Calu3 (cell line): Measurements from ENCODE around the gene VWA8. TPM values are rescaled to one million over a fixed set of nuclear protein-coding genes. Genes with fewer than 3 reads are reported as not detected.
A peak's percentile ranks its signal among the peaks of the same experiment; 100 is the strongest.

Source experiments
- BruUV-seq: library from RNA; stranded (reverse); fragments of 400-500 nt; replicated peaks from 2 replicates; lab custom pipeline; 2021; lab: Mats Ljungman, UMichigan
- CTCF ChIA-PET: fragments of 300-600 bp; sonication (Branson Sonifier 250); formaldehyde crosslinking; loops from one replicate; lab custom pipeline; 2022; ENCODE audit warnings: antibody characterized with exemption; lab: Charles Lee
- DNase-seq: peaks from one replicate; pipeline ENCODE4 v3.0.0; 2022
- H3K27ac Mint-ChIP-seq: one replicate; pipeline ENCODE4 v1.8.0; 2022; ENCODE audit warnings: mixed read lengths; ENCODE audit not compliant: unreplicated experiment
- H3K27me3 Mint-ChIP-seq: one replicate; pipeline ENCODE4 v1.8.0; 2022; ENCODE audit warnings: mixed read lengths; ENCODE audit not compliant: unreplicated experiment
- H3K36me3 Mint-ChIP-seq: one replicate; pipeline ENCODE4 v1.8.0; 2022; ENCODE audit warnings: mild to moderate bottlenecking, moderate library complexity, mixed read lengths; ENCODE audit not compliant: insufficient read depth, unreplicated experiment
- H3K4me1 Mint-ChIP-seq: one replicate; pipeline ENCODE4 v1.8.0; 2022; ENCODE audit warnings: mild to moderate bottlenecking, low read depth, mixed read lengths; ENCODE audit not compliant: unreplicated experiment
- H3K4me3 Mint-ChIP-seq: one replicate; pipeline ENCODE4 v1.8.0; 2022; ENCODE audit warnings: mild to moderate bottlenecking, low read depth, moderate library complexity, mixed read lengths; ENCODE audit not compliant: unreplicated experiment
- H3K9me3 Mint-ChIP-seq: one replicate; pipeline ENCODE4 v1.8.0; 2022; ENCODE audit warnings: low read depth, mixed read lengths; ENCODE audit not compliant: unreplicated experiment
- CTCF ChIP-seq: fragments of 200-600 bp; IDR thresholded peaks from one replicate; pipeline ENCODE4 v1.8.0; 2022; ENCODE audit warnings: antibody characterized with exemption; ENCODE audit not compliant: unreplicated experiment
- intact Hi-C: fragments of 100-400 bp; cut with micrococcal nuclease; formaldehyde crosslinking; loops from one replicate; pipeline ENCODE4 v1.10.0; 2022; ENCODE audit not compliant: unreplicated experiment
- total RNA-seq: library from RNA; stranded (reverse); gene quantifications from 2 replicates; pipeline ENCODE4 v1.2.3, GENCODE V29; 2022

Gene VWA8
- total RNA-seq, 1 experiment from 2014 or later, result 15.2 TPM

- H3K4me3 Mint-ChIP-seq, result no peak overlapping the region
- CTCF ChIA-PET, result no interaction called here
- H3K4me1 Mint-ChIP-seq, result peaks cover 37% of the 10 kb centered on the region
- no peak for TF ChIP-seq CTCF
- no peak for DNase-seq
- H3K27me3 Mint-ChIP-seq, result no peaks in the 10 kb centered on the region
- H3K36me3 Mint-ChIP-seq, result peaks cover 8% of the 10 kb centered on the region
- no peak overlapping the region for H3K27ac Mint-ChIP-seq
- no peaks in the 10 kb centered on the region for H3K9me3 Mint-ChIP-seq
- no TSS peak for BruUV-seq
- intact Hi-C loops, result no loop called here
Observed at GRCh38 chr13:41608111-41608838, 352.6 kb downstream of the VWA8 start.

GRCh38 chr13:41606646-41607045 is 354.3 kb downstream of the VWA8 start:
- H3K4me1 Mint-ChIP-seq, result peaks cover 37% of the 10 kb centered on the region
- no peaks in the 10 kb centered on the region for H3K27me3 Mint-ChIP-seq
- no peak overlapping the region for H3K4me3 Mint-ChIP-seq
- CTCF ChIA-PET, result no interaction called here
- no peak for DNase-seq
- BruUV-seq, result no TSS peak
- no peak for TF ChIP-seq CTCF
- intact Hi-C loops, result no loop called here
- H3K9me3 Mint-ChIP-seq, result no peaks in the 10 kb centered on the region
- peaks cover 4% of the 10 kb centered on the region for H3K36me3 Mint-ChIP-seq
- no peak overlapping the region for H3K27ac Mint-ChIP-seq

- Mint-ChIP-seq H3K9me3 (no peaks in the 10 kb centered on the region), H3K4me1 (peaks cover 29% of the 10 kb centered on the region), H3K27ac (peak overlapping the region; percentile 67), H3K36me3 (peaks cover 4% of the 10 kb centered on the region), H3K4me3 (no peak overlapping the region), H3K27me3 (no peaks in the 10 kb centered on the region)
- no peak for TF ChIP-seq CTCF
- no peak for DNase-seq
- CTCF ChIA-PET, result no interaction called here
- no TSS peak for BruUV-seq
- intact Hi-C loops, result no loop called here
Observed at GRCh38 chr13:41605319-41606285, 355.3 kb downstream of the VWA8 start.

- CTCF ChIA-PET, result no interaction called here
- H3K27me3 Mint-ChIP-seq, result no peaks in the 10 kb centered on the region
- intact Hi-C loops, result no loop called here
- H3K4me3 Mint-ChIP-seq, result no peak overlapping the region
- H3K9me3 Mint-ChIP-seq, result no peaks in the 10 kb centered on the region
- TF ChIP-seq CTCF, result no peak
- H3K4me1 Mint-ChIP-seq, result peaks cover 15% of the 10 kb centered on the region
- no TSS peak for BruUV-seq
- H3K27ac Mint-ChIP-seq, result no peak overlapping the region
- DNase-seq, result peak; percentile 51
- H3K36me3 Mint-ChIP-seq, result no peaks in the 10 kb centered on the region
Observed at GRCh38 chr13:41603917-41604316, 357.0 kb downstream of the VWA8 start.
